ENCODE data around the gene NEU1.

NEU1 gene

DNA sequence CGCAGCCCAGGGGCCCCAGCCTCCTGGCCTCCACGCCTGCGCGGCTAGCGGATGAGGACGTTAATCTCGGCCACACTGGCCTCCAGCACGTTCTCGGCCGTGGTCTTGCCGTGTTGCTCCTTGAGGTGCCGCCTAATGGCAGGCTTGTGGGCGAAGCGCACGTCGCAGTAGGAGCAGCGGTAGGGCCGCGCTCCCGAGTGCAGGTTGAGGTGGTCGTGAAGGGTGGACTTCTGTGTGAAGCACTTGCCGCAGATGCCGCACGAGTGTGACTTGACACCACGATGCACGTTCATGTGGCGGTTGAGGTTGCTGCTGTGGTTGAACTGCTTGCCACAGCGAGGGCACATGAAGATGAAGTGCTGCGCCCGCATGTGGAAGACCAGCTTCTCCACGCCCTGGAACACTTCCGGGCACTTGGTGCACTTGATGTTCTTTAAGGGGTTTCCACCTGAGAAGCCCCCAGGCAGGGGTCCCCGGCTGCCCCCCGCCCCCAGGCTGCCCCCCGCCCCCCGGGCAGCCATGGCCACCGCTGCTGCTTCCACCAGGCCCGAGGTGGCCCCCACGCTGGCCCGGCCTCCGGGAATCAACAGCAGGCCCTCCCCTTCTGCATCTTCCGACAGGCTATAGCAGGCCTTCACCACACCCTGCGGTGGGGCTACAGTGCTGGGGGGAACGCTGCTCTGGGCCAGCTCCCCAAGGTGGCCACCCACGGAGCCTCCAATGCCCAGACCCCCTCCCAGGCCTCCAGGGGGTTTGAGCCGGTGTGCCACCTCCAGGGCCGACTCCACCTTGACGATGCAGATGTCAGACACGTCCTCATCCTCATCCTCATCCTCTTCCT lies 37.5 kb upstream of the NEU1 start:
- TF ChIP-seq, protein P1, sequence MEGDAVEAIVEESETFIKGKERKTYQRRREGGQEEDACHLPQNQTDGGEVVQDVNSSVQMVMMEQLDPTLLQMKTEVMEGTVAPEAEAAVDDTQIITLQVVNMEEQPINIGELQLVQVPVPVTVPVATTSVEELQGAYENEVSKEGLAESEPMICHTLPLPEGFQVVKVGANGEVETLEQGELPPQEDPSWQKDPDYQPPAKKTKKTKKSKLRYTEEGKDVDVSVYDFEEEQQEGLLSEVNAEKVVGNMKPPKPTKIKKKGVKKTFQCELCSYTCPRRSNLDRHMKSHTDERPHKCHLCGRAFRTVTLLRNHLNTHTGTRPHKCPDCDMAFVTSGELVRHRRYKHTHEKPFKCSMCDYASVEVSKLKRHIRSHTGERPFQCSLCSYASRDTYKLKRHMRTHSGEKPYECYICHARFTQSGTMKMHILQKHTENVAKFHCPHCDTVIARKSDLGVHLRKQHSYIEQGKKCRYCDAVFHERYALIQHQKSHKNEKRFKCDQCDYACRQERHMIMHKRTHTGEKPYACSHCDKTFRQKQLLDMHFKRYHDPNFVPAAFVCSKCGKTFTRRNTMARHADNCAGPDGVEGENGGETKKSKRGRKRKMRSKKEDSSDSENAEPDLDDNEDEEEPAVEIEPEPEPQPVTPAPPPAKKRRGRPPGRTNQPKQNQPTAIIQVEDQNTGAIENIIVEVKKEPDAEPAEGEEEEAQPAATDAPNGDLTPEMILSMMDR (IDR thresholded peaks at IDR 0.05; ENCODE audit: low read depth, low read length, missing control alignments) = no peak
- no peak overlapping the region for H3K4me3 ChIP-seq (ENCODE audit: low read depth, low read length)
- DNase-seq (ENCODE audit: low read depth) = no peak
- in situ Hi-C loops (cut with HindIII; ENCODE audit: low sequenced_read_pairs) = no loop called here

DNA sequence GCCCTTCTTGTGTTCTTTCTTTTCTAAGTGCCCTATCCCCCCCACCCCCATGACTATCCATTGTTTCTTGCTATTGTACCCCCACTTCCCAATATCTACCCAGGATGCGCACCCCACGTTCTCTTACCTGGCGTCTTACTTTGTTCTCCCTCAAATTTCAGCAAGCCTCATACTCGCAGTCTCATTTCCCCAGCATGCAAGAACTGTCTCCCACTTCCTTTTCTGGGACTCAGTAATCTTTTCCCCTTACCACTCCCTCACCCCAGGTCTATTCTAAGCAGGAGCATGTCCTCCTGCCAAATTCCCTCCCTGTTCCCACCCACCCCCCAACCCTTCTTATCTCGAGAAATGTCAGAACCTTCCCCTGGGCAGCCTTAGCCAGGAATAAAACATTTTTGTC lies 36.6 kb upstream of the NEU1 start:
- in situ Hi-C loops (cut with HindIII; ENCODE audit: low sequenced_read_pairs) = no loop called here
- TF ChIP-seq, protein P1 (IDR thresholded peaks at IDR 0.05; ENCODE audit: low read depth, low read length, missing control alignments) = no peak
- DNase-seq (ENCODE audit: low read depth) = no peak
- H3K4me3 ChIP-seq (ENCODE audit: low read depth, low read length) = no peak overlapping the region

DNA sequence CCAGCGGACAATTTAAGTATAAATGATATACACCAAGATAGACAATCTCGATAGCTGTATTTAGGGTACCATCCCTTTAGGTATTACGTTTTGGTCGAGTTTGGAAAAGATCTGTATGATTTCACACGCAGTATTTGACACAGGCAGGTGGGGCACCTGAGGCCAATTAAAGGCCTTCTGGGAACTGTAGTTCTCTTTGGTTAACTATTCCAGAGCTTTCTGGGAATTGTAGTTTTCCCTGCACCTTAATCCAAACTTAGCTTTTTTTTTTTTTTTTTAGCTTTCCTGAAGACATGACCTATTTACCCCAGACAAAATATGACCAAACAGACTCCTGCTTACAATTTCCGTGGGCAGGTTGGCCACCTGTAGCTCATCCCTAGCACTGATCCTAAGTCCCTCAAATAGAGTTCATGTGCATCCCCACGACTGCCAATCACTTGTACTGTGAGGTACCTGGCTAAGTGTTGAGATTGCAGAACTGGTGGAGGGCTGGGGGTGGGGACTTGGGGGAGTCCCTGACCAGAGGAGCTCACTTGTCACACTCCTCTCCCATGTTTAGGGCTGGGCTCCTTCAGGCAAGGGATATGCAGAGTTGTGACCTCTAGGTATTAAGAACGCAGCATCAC lies 35.9 kb upstream of the NEU1 start:
- TF ChIP-seq, protein P1 (IDR thresholded peaks at IDR 0.05; ENCODE audit: low read depth, low read length, missing control alignments) = no peak
- in situ Hi-C loops (cut with HindIII; ENCODE audit: low sequenced_read_pairs) = no loop called here
- no peak for DNase-seq (ENCODE audit: low read depth)
- H3K4me3 ChIP-seq (ENCODE audit: low read depth, low read length) = peak overlapping the region; percentile 92

DNA sequence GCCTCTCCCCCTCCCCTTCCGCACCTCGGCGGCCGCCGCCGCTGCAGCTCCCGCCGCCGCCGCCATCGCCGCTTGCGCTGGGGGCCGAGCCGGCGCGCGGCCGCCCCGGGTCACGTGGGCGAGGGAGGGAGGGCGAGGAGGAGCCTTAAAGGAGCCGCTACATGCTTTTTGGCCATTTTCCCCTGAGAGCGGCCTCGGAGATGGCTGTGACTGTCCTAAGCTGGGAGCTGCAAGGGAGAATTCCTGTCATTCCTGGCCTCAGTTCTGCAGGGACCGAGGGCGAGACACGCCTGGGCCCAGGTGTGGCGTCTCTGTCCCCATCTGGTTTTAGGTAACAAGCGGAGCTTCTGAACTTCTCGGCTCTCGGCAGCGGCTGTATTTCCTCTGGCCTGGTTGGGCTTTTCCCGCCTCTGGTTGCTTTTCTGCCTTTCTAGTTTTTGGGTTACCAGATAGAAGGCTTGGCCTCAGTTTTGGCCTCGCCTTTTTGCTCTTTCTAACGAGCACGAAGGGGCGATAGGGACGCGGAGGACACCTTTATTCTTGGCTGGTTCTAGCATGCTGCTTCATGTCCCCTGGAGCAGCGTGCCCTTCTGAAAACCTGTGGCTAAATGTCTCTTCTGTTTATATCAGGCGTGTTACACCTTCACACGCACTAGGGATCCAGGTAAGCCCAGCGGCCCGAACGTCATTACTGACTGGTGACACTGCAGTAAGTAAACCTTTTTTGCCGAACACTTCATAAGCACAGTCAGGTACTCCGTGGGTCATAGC lies 35.2 kb upstream of the NEU1 start, which contains the start of gene EHMT2:
Gene EHMT2, minus strand, starts transcription at position 87 of the 771 bp plus-strand sequence. Its CDS starts 21 bp downstream, at position 66.
- in situ Hi-C loops (cut with HindIII; ENCODE audit: low sequenced_read_pairs) = no loop called here
- TF ChIP-seq, protein P1 (IDR thresholded peaks at IDR 0.05; ENCODE audit: low read depth, low read length, missing control alignments) = no peak

DNA sequence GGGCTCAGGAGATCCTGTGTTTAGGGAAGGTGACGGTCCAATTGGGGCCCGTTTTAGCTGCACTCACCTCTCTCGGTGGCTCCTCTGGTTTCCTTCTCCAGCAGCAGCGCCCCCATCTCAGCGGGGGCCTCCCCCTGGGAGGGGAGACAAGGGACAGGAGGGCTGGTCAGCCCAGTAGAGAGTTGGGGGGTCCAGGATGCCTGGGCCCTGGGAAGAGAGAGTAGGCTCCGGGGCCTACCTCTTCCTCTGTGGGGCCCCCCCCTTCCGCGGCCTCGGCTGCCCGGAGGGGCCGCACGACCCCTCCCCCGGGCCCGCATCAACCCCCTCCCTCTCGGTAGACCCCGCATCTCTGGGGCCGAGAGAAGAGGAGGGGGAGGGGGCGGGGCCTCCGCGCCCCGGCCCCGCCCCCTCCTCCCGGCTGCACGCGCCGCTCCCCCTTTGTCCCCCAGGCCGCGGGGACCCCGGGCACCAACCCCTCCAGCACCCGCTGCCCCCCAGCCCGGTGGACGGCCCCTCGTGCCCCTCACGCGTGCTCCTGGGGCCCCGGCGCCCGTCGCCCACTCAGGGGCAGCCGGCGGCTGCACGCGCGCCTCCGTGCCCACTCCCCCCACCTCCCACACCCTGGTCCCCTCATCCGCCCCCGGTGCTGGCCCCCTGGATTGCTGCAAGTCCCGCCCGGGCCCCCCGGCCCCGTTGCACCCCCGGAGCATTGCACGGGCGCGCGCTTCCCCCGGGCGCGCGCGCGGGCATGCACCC lies 34.4 kb upstream of the NEU1 start:
- TF ChIP-seq, protein P1 (IDR thresholded peaks at IDR 0.05; ENCODE audit: low read depth, low read length, missing control alignments) = no peak
- H3K4me3 ChIP-seq (ENCODE audit: low read depth, low read length) = peak overlapping the region; percentile 92
- DNase-seq (ENCODE audit: low read depth) = no peak
- in situ Hi-C loops (cut with HindIII; ENCODE audit: low sequenced_read_pairs) = no loop called here

More for the DNA sequence above, 35.2 kb upstream of the NEU1 start, which contains the start of gene EHMT2:
- peak within 1 kb of the TSS; percentile 92 for H3K4me3 ChIP-seq (ENCODE audit: low read depth, low read length)
- DNase-seq (ENCODE audit: low read depth) = peak; percentile 37

DNA sequence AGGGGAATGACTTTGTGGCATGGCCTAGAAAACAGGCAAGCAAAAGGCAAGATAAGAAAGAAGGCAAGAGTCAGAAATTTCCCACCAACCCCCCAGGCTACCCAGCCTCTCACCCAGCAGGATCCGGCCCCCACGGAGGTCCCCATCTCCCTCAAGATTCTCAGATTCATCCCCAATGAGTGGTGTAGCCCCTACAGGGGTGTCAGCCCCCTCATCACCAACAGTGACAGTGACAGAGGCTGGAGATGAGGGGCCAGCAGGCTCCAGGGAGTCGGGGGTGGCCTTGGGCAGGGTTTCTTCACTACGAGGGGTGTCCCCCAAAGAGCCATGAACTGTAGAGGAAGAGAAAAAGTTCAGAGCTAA lies 33.9 kb upstream of the NEU1 start:
- H3K4me3 ChIP-seq (ENCODE audit: low read depth, low read length) = peak overlapping the region; percentile 92
- in situ Hi-C loops (cut with HindIII; ENCODE audit: low sequenced_read_pairs) = no loop called here
- TF ChIP-seq, protein P1 (IDR thresholded peaks at IDR 0.05; ENCODE audit: low read depth, low read length, missing control alignments) = no peak
- no peak for DNase-seq (ENCODE audit: low read depth)

Measured in astrocyte of the cerebellum (primary cell).